ENCODE measurements around the gene TRAF3. TPM values are rescaled to one million over a fixed set of nuclear protein-coding genes. Genes with fewer than 3 reads are reported as not detected.

Gene TRAF3
- total and polyA plus RNA-seq, 12 donors, result 2.3 to 15.6 (median 10.2) TPM

GRCh38 chr14:102903248-102903888, 126.1 kb downstream of the TRAF3 start:
- Histone ChIP-seq H3K9me3 (no peaks in the 10 kb centered on the region), H3K27me3 (no peaks in the 10 kb centered on the region), H3K27ac (no peak overlapping the region), H3K4me1 (peaks cover 0 to 12% (median 0%) of the 10 kb centered on the region in 9 donors), H3K36me3 (peaks cover 0 to 86% (median 4%) of the 10 kb centered on the region in 9 donors), H3K4me3 (no peak overlapping the region)
- WGBS, 2 donors, result 91 to 97% methylated on average over 29 of the region's 29 CpGs
- TF ChIP-seq CTCF (IDR thresholded peaks at IDR 0.05), result no peak
- ATAC-seq (no peak), DNase-seq (no peak)
- intact Hi-C loops (cut with DNase I), result no loop called here

DNA sequence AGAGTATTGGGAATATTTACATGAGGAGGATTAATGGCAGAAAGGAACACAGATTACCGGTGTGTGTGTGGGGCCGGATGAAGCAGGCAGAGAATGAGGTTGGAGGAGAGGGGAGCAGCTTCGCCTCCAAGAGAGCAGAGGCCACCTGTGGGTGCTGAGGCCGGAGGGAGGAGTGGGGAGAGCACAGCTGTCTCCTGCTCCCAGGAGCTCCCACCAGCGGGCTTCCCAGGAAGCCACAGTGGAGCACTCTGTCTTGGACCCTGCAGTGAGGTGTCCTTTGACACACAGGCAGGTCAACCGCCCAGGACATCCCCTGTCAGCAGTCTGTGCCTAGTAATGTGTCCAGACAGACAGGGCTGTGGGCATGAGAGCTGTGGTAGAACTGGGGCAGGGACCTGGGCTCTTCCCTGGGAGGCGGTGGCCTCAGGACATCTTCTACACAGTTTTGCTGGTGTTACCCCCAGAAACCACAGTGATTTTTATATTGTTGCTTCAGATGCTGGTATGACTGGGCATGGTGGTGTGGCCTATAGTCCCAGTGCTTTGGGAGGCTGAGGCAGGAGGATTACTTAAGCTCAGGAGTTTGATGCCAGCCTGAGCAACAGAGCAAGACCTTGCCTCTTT, 126.8 kb downstream of the TRAF3 start:
- no peak for TF ChIP-seq CTCF (IDR thresholded peaks at IDR 0.05)
- 97 to 99% methylated on average over 7 of the region's 7 CpGs for WGBS, 2 donors
- no peak for DNase-seq
- H3K4me3 ChIP-seq, result no peak overlapping the region
- H3K9me3 ChIP-seq, result no peaks in the 10 kb centered on the region
- H3K27ac ChIP-seq, result no peak overlapping the region
- intact Hi-C loops (cut with DNase I), result no loop called here
- no peak for ATAC-seq
- H3K4me1 ChIP-seq, result peaks cover 0 to 12% (median 0%) of the 10 kb centered on the region in 9 donors
- no peaks in the 10 kb centered on the region for H3K27me3 ChIP-seq
- H3K36me3 ChIP-seq, result peaks cover 0 to 80% (median 4%) of the 10 kb centered on the region in 9 donors

GRCh38 chr14:102905116-102906108, 128.2 kb downstream of the TRAF3 start:
- WGBS, 2 donors, result 96% methylated on average over 38 of the region's 38 CpGs
- no peak overlapping the region for H3K27ac ChIP-seq
- intact Hi-C loops (cut with DNase I), result no loop called here
- DNase-seq (no peak), ATAC-seq (no peak)
- no peaks in the 10 kb centered on the region for H3K9me3 ChIP-seq
- peaks cover 0 to 69% (median 4%) of the 10 kb centered on the region in 9 donors for H3K36me3 ChIP-seq
- no peaks in the 10 kb centered on the region for H3K27me3 ChIP-seq
- H3K4me3 ChIP-seq, result no peak overlapping the region
- no peak for TF ChIP-seq CTCF (IDR thresholded peaks at IDR 0.05)
- peaks cover 0 to 11% (median 0%) of the 10 kb centered on the region in 9 donors for H3K4me1 ChIP-seq

GRCh38 chr14:102906616-102907302, 129.5 kb downstream of the TRAF3 start:
- intact Hi-C loops (cut with DNase I), result no loop called here
- Histone ChIP-seq H3K4me1 (peaks cover 0 to under 1% (median 0%) of the 10 kb centered on the region in 9 donors), H3K36me3 (peaks cover 0 to 62% (median 4%) of the 10 kb centered on the region in 9 donors), H3K27ac (no peak overlapping the region), H3K9me3 (no peaks in the 10 kb centered on the region), H3K4me3 (no peak overlapping the region), H3K27me3 (no peaks in the 10 kb centered on the region)
- DNase-seq (no peak), ATAC-seq (no peak)
- WGBS, 2 donors, result 98% methylated on average over 30 of the region's 30 CpGs
- no peak for TF ChIP-seq CTCF (IDR thresholded peaks at IDR 0.05)
